ENCODE data around the gene ACKR3.

Gene ACKR3

GRCh38 chr2:236585966-236586365 lies 16.3 kb downstream of the ACKR3 start:
- H3K27ac ChIP-seq: no peak overlapping the region
- TF ChIP-seq CTCF (conservative IDR thresholded peaks at IDR 0.05) (no peak), ZFX (IDR thresholded peaks at IDR 0.05) (no peak)

GRCh38 chr2:236587861-236588815 lies 18.5 kb downstream of the ACKR3 start:
- no peak for TF ChIP-seq ZFX (IDR thresholded peaks at IDR 0.05)
- TF ChIP-seq CTCF (conservative IDR thresholded peaks at IDR 0.05): no peak
- H3K27ac ChIP-seq: no peak overlapping the region

GRCh38 chr2:236588932-236589592 lies 19.4 kb downstream of the ACKR3 start:
- no peak for TF ChIP-seq ZFX (IDR thresholded peaks at IDR 0.05)
- no peak for TF ChIP-seq CTCF (conservative IDR thresholded peaks at IDR 0.05)
- H3K27ac ChIP-seq: no peak overlapping the region

- no peak overlapping the region for H3K27ac ChIP-seq
- no peak for TF ChIP-seq ZFX (IDR thresholded peaks at IDR 0.05)
- no peak for TF ChIP-seq CTCF (conservative IDR thresholded peaks at IDR 0.05)
Measured at GRCh38 chr2:236590846-236591245, 21.2 kb downstream of the ACKR3 start.

- H3K27ac ChIP-seq: no peak overlapping the region
- TF ChIP-seq CTCF (conservative IDR thresholded peaks at IDR 0.05) (no peak), ZFX (IDR thresholded peaks at IDR 0.05) (no peak)
Measured at GRCh38 chr2:236592821-236593220, 23.2 kb downstream of the ACKR3 start.

- TF ChIP-seq ZFX (IDR thresholded peaks at IDR 0.05) (no peak), CTCF (conservative IDR thresholded peaks at IDR 0.05) (no peak)
- no peak overlapping the region for H3K27ac ChIP-seq
Measured at GRCh38 chr2:236593531-236593930, 23.9 kb downstream of the ACKR3 start.

- H3K27ac ChIP-seq: no peak overlapping the region
- TF ChIP-seq ZFX (IDR thresholded peaks at IDR 0.05) (no peak), CTCF (conservative IDR thresholded peaks at IDR 0.05) (no peak)
Measured at GRCh38 chr2:236593956-236594355, 24.3 kb downstream of the ACKR3 start.

Data from C4-2B (cell line).